Esophagus muscularis mucosa (tissue), 4 donors: ENCODE measurements around the gene CYSRT1.

Experiments
- EP300 ChIP-seq: sonication (generic); formaldehyde crosslinking; IDR thresholded peaks from one replicate; pipeline ENCODE4 v1.6.1; 2017; ENCODE audit warnings: antibody characterized with exemption
- POLR2A ChIP-seq: fragments of 450-650 bp; IDR thresholded peaks from one replicate; pipeline ENCODE4 v1.6.1; 2017; ENCODE audit warnings: antibody characterized with exemption, moderate library complexity, mild to moderate bottlenecking, low read depth
- POLR2AphosphoS5 ChIP-seq, 2 donors: sonication (generic); formaldehyde crosslinking; IDR thresholded peaks; one replicate each; pipeline ENCODE4 v1.6.1; 2017; ENCODE audit warnings: antibody characterized with exemption in 2 of 2
- TF ChIP-seq, protein P1 (sequence below), 3 experiments: fragments of 200-600 bp in 2 of 3; fragments of 450-650 bp in 1 of 3; sonication (generic) in 2 of 3; IDR thresholded peaks; one replicate each; pipeline ENCODE4 v1.5.1; 2017 to 2019; ENCODE audit warnings: antibody characterized with exemption in 3 of 3, mild to moderate bottlenecking in 2 of 3, moderate library complexity in 1 of 3

DNA sequence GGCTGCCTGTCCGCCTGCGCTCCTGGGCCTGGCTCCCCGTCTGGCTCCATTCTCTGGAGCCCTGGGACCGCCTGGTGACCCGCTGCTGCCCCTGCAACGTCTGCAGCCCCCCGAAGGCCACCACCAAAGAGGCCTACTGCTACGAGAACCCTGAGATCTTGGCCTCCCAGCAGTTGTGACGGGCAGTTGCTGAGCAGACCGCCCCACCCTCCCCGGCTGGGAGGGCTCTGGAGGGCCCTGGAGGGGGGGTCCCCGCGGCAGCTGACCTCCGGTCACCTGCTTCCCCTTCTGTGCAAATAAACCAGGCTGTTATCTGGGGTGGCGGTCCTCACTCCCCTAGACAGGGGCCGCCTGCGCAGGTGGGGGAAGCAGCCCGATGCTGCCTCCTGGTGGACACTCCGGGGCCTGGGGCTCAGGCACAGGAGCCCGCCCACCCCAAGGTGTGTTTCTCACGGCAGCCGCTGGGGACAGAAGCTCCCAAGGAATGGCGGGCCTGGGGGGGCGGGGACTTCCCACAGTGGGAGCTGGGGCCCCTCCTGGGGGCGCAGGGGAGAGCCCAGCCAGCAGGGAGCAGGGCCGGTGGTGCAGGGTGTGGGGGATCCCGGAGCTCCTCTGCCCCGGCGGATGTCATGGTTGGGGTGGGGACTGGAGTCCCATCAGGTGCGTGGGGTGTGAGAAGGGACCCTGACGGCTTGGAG, 11.4 kb downstream of the CYSRT1 start:
- TF ChIP-seq, protein P1, sequence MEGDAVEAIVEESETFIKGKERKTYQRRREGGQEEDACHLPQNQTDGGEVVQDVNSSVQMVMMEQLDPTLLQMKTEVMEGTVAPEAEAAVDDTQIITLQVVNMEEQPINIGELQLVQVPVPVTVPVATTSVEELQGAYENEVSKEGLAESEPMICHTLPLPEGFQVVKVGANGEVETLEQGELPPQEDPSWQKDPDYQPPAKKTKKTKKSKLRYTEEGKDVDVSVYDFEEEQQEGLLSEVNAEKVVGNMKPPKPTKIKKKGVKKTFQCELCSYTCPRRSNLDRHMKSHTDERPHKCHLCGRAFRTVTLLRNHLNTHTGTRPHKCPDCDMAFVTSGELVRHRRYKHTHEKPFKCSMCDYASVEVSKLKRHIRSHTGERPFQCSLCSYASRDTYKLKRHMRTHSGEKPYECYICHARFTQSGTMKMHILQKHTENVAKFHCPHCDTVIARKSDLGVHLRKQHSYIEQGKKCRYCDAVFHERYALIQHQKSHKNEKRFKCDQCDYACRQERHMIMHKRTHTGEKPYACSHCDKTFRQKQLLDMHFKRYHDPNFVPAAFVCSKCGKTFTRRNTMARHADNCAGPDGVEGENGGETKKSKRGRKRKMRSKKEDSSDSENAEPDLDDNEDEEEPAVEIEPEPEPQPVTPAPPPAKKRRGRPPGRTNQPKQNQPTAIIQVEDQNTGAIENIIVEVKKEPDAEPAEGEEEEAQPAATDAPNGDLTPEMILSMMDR (IDR thresholded peaks at IDR 0.05): peak in 2 of 3 experiments; percentile 97 to 99
- no peak for TF ChIP-seq POLR2A
- peak; percentile 23 to 67 for TF ChIP-seq POLR2AphosphoS5 (IDR thresholded peaks at IDR 0.05)
- TF ChIP-seq EP300: no peak
